Sigmoid colon (tissue), 7 donors: ENCODE results near the gene SH3RF2. TPM values are rescaled to one million over a fixed set of nuclear protein-coding genes. Genes with fewer than 3 reads are reported as not detected.

Source experiments
- DNase-seq: peaks from one replicate; pipeline ENCODE4 v3.0.0-alpha.2; 2019
- H3K27ac ChIP-seq, 4 donors: fragments of 200-600 bp; sonication (generic); one replicate each; pipeline ENCODE4 v1.5.1; 2016 to 2019; ENCODE audit warnings: mild to moderate bottlenecking in 1 of 4
- H3K27me3 ChIP-seq, 3 donors: fragments of 200-600 bp; sonication (generic); one replicate each; pipeline ENCODE4 v1.5.1; 2019; ENCODE audit warnings: mild to moderate bottlenecking in 1 of 3
- H3K36me3 ChIP-seq, 4 donors: fragments of 200-600 bp; sonication (generic); one replicate each; pipeline ENCODE4 v1.5.1; 2016 to 2019
- H3K4me1 ChIP-seq, 4 donors: fragments of 200-600 bp; sonication (generic); one replicate each; pipeline ENCODE4 v1.5.1; 2017 to 2019
- H3K4me3 ChIP-seq, 4 donors: fragments of 200-600 bp; sonication (generic); one replicate each; pipeline ENCODE4 v1.5.1; 2017 to 2019; ENCODE audit warnings: mild to moderate bottlenecking in 2 of 4, moderate library complexity in 1 of 4
- H3K9me3 ChIP-seq, 4 donors: fragments of 200-600 bp in 3 of 4; sonication (generic) in 3 of 4; one replicate each; pipeline versions ENCODE4 v1.5.1 to v1.6.1; 2013 to 2019
- CTCF ChIP-seq, 4 experiments: fragments of 450-650 bp in 3 of 4; fragments of 200-600 bp in 1 of 4; IDR thresholded peaks; one replicate each; pipeline ENCODE4 v1.5.1; 2016 to 2019; ENCODE audit warnings: antibody characterized with exemption in 4 of 4, mild to moderate bottlenecking in 3 of 4, moderate library complexity in 2 of 4
- EP300 ChIP-seq, 4 donors: sonication (generic); formaldehyde crosslinking; IDR thresholded peaks; one replicate each; pipeline ENCODE4 v1.6.1; 2017; ENCODE audit warnings: antibody characterized with exemption in 4 of 4
- POLR2A ChIP-seq, 2 donors: fragments of 450-650 bp; IDR thresholded peaks; one replicate each; pipeline ENCODE4 v1.6.1; 2016; ENCODE audit warnings: antibody characterized with exemption in 2 of 2, mild to moderate bottlenecking in 2 of 2, moderate library complexity in 2 of 2
- POLR2AphosphoS5 ChIP-seq, 4 donors: sonication (generic); formaldehyde crosslinking; IDR thresholded peaks; one replicate each; pipeline ENCODE4 v1.6.1; 2017; ENCODE audit warnings: antibody characterized with exemption in 4 of 4
- WGBS, 2 donors: extraction: QIAGEN DNeasy Blood & Tissue Kit; methylation state at CpG; one replicate each; pipeline ENCODE4 v1.1.7; 2013; 5-methylcytosine and 5-hydroxymethylcytosine counted together
- intact Hi-C: fragments of 100-400 bp; cut with DNase I; formaldehyde crosslinking; loops from one replicate; pipeline ENCODE4 v1.15.1; 2023
- polyA plus RNA-seq, 3 donors: library from polyadenylated mRNA; stranded (reverse); fragments of 200-250 nt; gene quantifications; one replicate each; pipeline ENCODE4 v1.2.3, GENCODE V29; 2013
- total RNA-seq, 4 donors: library from RNA; depleted of rRNA; stranded (reverse); fragments of >200 nt; gene quantifications; one replicate each; pipeline ENCODE4 v1.1.0, GENCODE V29; 2016
- donor health status: healthy with polysubstance abuse.
- donor health status: Bipolar disorder and iron deficiency.
- donor health status: healthy.

Gene SH3RF2
- total and polyA plus RNA-seq, 7 donors, result 0.28 to 37.9 (median 1.4) TPM

DNA sequence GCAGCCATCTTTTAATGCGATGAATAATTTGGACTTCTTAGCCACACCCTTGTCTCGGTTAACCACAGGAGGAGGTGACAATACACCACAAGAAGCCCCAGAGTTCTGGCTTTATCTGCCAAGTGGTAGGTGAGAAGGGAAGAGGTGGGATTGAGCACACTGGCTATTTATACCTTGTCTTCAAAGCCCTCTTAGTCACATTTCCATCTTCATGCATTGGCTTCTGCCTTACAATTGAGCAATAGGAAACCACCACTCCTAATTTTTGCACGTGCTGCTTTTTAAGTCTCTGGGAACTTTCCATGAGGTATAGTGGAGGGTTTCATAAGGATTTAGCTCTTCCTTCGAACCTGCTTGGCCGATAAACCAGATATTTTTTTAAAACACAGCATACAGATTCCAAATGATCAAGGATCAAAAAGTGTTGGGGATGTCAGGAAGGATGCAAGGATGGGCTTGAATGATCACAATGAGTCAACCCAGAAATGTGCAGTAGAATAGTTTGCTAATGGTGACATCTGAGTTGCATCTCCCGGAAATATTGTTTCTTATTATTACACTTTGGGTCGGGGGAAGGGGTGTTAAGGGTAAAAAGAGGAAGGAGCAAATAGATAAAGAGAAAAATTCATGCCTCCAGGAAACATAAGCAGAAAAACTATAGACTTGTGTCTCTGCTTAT is 143.5 kb downstream of the SH3RF2 start:
- H3K27me3 ChIP-seq, result peaks cover 0 to 10% (median 0%) of the 10 kb centered on the region in 3 donors
- H3K9me3 ChIP-seq, result no peaks in the 10 kb centered on the region
- no peak overlapping the region for H3K4me3 ChIP-seq
- H3K36me3 ChIP-seq, result no peaks in the 10 kb centered on the region
- no peak for DNase-seq
- no peaks in the 10 kb centered on the region for H3K4me1 ChIP-seq
- 61 to 76% methylated on average over 7 of the region's 7 CpGs for WGBS, 2 donors
- TF ChIP-seq POLR2AphosphoS5 (IDR thresholded peaks at IDR 0.05) (no peak), POLR2A (IDR thresholded peaks at IDR 0.05) (no peak), EP300 (IDR thresholded peaks at IDR 0.05) (no peak), CTCF (IDR thresholded peaks at IDR 0.05) (no peak)
- intact Hi-C loops, result no loop called here
- no peak overlapping the region for H3K27ac ChIP-seq

DNA sequence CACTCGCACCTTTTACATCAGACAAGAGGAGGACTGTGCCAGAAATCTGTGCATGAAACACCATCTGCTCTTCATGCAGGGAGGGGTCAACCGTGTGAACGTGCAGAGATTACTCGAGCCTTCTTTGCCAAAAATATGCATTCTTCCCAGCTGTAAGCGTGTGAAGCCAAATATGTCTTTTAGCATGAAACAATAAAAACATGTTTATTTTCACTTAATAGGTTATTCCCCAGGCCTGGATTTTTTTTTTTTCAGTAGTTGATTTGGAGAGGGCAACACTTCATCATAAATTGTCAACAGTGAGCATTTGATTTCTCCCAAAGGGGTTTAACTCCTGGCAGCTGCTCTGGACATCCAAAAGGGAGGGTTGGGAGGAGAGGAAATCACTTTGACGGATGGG is 145.2 kb downstream of the SH3RF2 start:
- Histone ChIP-seq H3K27ac (no peak overlapping the region), H3K36me3 (no peaks in the 10 kb centered on the region), H3K9me3 (no peaks in the 10 kb centered on the region), H3K4me1 (no peaks in the 10 kb centered on the region), H3K27me3 (peaks cover 0 to under 1% (median 0%) of the 10 kb centered on the region in 3 donors), H3K4me3 (no peak overlapping the region)
- no peak for DNase-seq
- WGBS, 2 donors, result 52 to 65% methylated on average over 6 of the region's 6 CpGs
- intact Hi-C loops, result no loop called here
- TF ChIP-seq POLR2AphosphoS5 (IDR thresholded peaks at IDR 0.05) (no peak), CTCF (IDR thresholded peaks at IDR 0.05) (no peak), POLR2A (IDR thresholded peaks at IDR 0.05) (no peak), EP300 (IDR thresholded peaks at IDR 0.05) (no peak)

DNA sequence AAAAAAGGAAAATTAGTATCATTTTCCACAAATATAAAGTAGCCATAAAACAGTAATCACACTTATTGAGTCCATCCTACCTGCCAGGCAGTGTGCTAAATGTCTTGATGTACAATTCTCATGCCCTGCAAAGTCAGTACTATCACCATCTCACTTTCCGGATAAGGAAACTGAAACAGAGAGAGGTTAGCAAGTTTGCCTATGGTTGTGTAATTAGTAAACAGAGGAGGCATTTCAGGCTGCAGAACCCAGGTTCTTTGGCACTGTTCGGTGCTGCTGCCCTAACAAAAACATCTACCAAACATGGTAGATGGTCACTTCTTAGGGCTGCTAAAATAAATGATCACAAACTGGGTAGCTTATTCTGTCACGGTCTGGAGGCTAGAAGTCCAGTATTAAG is 146.4 kb downstream of the SH3RF2 start:
- intact Hi-C loops, result no loop called here
- no peak overlapping the region for H3K4me3 ChIP-seq
- WGBS, 2 donors, result 76 to 77% methylated on average over 3 of the region's 3 CpGs

GRCh38 chr5:146084376-146084775 is 148.0 kb downstream of the SH3RF2 start:
- WGBS, 2 donors, result 97 to 98% methylated on average over 4 of the region's 4 CpGs

More for the DNA sequence above, 146.4 kb downstream of the SH3RF2 start:
- H3K27me3 ChIP-seq, result no peaks in the 10 kb centered on the region
- H3K27ac ChIP-seq, result no peak overlapping the region
- TF ChIP-seq POLR2A (IDR thresholded peaks at IDR 0.05) (no peak), POLR2AphosphoS5 (IDR thresholded peaks at IDR 0.05) (no peak), EP300 (IDR thresholded peaks at IDR 0.05) (no peak), CTCF (IDR thresholded peaks at IDR 0.05) (no peak)
- DNase-seq, result no peak
- no peaks in the 10 kb centered on the region for H3K36me3 ChIP-seq
- H3K4me1 ChIP-seq, result no peaks in the 10 kb centered on the region
- no peaks in the 10 kb centered on the region for H3K9me3 ChIP-seq

More at GRCh38 chr5:146084376-146084775, 148.0 kb downstream of the SH3RF2 start:
- intact Hi-C loops, result no loop called here
- no peaks in the 10 kb centered on the region for H3K4me1 ChIP-seq
- no peaks in the 10 kb centered on the region for H3K27me3 ChIP-seq
- no peak overlapping the region for H3K4me3 ChIP-seq
- H3K27ac ChIP-seq, result no peak overlapping the region
- TF ChIP-seq POLR2AphosphoS5 (IDR thresholded peaks at IDR 0.05) (no peak), EP300 (IDR thresholded peaks at IDR 0.05) (no peak), CTCF (IDR thresholded peaks at IDR 0.05) (no peak), POLR2A (IDR thresholded peaks at IDR 0.05) (no peak)
- no peak for DNase-seq
- no peaks in the 10 kb centered on the region for H3K36me3 ChIP-seq
- H3K9me3 ChIP-seq, result no peaks in the 10 kb centered on the region
